ENCODE results near the gene KLHL28.

KLHL28 gene

DNA sequence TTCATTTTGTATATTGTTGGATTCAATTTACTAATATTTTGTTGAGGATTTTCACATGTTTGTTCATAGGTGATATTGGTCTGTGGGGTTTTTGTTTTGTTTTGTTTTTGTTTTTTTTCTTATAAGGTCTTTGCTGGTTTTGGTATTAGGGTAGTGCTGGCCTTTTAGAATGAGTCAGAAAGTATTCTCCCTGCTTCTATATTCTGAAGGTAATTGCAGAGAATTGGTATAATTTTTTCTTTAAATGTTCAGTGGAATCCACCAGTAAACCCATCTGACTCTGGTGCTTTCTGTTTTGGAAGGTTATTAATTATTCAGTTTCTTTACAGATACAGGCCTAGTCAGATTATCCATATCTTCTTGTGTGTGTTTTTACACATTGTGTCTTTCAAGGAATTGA, 9.2 kb upstream of the KLHL28 start:
- H3K4me1 Mint-ChIP-seq, result peaks cover 74% of the 10 kb centered on the region
- no peaks in the 10 kb centered on the region for H3K27me3 Mint-ChIP-seq
- no peak for DNase-seq (ENCODE audit: low spot score in 2 of 2)
- peaks cover 11% of the 10 kb centered on the region for H3K9me3 Mint-ChIP-seq
- no peak overlapping the region for H3K4me3 Mint-ChIP-seq
- H3K36me3 Mint-ChIP-seq (ENCODE audit: insufficient read depth), result no peaks in the 10 kb centered on the region
- no peak for ATAC-seq (replicated peaks; ENCODE audit: extremely low read depth, poor library complexity, severe bottlenecking)
- no peak overlapping the region for H3K27ac Mint-ChIP-seq (ENCODE audit: low read depth)

DNA sequence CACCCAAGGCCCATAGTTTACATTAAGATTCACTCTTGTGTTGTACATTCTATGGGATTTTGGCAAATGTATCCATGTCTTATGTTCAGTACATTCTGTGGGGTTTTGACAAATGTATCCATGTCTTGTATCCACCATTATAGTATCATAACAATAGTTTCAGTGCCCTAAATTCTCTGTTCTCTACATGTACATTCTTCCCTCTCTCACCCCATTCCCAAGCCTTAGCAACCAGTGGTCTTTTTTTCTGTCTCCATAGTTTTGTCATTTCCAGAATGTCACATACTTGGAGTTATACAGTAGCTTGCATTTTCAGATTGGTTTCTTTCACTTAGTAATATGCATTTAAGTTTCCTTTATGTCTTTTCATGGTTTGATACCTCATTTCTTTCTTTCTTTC, 7.0 kb upstream of the KLHL28 start:
- Mint-ChIP-seq H3K9me3 (peaks cover 18% of the 10 kb centered on the region), H3K4me1 (peaks cover 82% of the 10 kb centered on the region)

DNA sequence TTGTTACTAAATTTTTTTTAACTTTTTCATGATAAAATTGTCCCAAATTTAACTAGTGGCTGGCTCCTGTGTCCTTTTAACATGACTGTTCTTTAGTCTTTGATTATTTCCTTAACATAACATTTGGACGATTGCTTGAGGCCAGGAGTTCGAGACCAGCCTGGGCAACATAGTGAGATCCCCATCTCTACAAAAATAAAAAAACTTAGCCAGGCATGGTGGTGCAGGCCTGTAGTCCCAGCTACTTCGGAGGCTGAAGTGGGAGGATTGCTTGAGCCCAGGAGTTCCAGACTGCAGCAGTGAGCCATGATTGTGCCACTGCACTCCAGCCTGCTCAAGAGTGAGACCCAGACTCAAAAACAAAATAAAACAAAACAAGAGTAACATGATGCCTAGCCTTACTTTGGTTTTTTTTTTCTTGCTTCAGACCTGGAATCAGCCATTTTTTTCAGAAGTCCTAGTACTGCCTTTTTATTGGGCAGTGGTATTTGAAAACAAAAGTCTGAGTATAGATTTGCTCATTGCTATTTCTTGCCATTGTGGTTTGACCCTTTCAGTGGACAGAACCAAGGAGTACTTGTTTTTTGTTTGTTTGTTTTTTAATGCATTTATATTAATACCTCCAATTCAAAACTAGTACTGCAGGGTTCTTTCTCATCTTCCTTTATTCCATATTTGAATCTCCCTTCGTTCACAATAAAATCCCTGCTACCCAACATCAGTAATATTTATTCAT, 5.0 kb upstream of the KLHL28 start:
- Mint-ChIP-seq H3K27me3 (no peaks in the 10 kb centered on the region), H3K9me3 (peaks cover 18% of the 10 kb centered on the region), H3K4me1 (peaks cover 78% of the 10 kb centered on the region), H3K27ac (ENCODE audit: low read depth) (no peak overlapping the region), H3K4me3 (peak overlapping the region; percentile 61), H3K36me3 (ENCODE audit: insufficient read depth) (peaks cover 7% of the 10 kb centered on the region)
- DNase-seq (ENCODE audit: low spot score in 2 of 2) (no peak), ATAC-seq (replicated peaks; ENCODE audit: extremely low read depth, poor library complexity, severe bottlenecking) (no peak)

More for the DNA sequence above, 7.0 kb upstream of the KLHL28 start:
- DNase-seq (ENCODE audit: low spot score in 2 of 2), result no peak
- ATAC-seq (replicated peaks; ENCODE audit: extremely low read depth, poor library complexity, severe bottlenecking), result no peak
- Mint-ChIP-seq H3K36me3 (ENCODE audit: insufficient read depth) (peaks cover 4% of the 10 kb centered on the region), H3K27me3 (no peaks in the 10 kb centered on the region), H3K27ac (ENCODE audit: low read depth) (no peak overlapping the region), H3K4me3 (peak overlapping the region; percentile 12)

DNA sequence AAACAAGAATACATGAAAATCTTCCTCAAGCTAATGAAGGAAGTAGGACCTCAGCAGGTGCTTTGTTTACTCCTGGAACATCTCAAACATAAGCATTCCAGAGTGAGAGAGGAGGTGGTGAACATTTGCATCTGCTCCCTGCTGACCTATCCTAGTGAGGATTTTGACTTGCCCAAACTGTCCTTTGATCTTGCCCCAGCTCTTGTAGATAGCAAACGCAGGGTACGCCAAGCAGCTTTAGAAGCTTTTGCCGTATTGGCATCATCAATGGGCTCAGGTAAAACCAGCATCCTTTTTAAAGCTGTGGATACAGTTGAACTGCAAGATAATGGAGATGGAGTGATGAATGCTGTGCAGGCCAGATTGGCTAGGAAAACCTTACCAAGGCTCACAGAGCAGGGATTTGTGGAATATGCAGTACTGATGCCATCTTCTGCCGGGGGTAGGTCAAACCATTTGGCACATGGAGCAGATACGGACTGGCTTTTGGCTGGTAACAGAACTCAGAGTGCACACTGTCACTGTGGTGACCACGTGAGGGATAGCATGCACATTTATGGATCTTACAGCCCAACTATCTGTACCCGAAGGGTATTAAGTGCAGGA, 2.1 kb upstream of the KLHL28 start:
- Mint-ChIP-seq H3K36me3 (ENCODE audit: insufficient read depth) (peaks cover 8% of the 10 kb centered on the region), H3K27me3 (no peaks in the 10 kb centered on the region), H3K27ac (ENCODE audit: low read depth) (no peak overlapping the region), H3K9me3 (peaks cover 14% of the 10 kb centered on the region), H3K4me3 (no peak overlapping the region), H3K4me1 (peaks cover 54% of the 10 kb centered on the region)
- DNase-seq (ENCODE audit: low spot score in 2 of 2) (no peak), ATAC-seq (replicated peaks; ENCODE audit: extremely low read depth, poor library complexity, severe bottlenecking) (no peak)

DNA sequence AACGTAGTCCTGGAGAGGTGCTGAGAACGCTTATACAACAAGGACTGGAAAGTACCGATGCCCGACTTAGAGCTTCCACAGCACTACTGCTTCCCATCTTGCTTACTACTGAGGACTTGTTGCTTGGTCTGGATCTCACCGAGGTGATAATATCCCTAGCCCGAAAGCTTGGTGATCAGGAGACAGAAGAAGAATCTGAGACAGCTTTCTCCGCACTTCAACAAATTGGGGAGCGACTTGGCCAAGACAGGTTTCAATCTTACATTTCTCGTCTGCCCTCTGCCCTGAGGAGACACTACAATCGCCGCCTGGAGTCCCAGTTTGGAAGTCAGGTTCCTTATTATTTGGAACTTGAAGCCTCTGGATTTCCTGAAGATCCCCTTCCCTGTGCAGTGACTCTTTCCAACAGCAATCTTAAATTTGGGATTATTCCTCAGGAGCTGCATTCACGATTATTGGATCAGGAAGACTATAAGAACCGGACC, 1.3 kb upstream of the KLHL28 start:
- ATAC-seq (replicated peaks; ENCODE audit: extremely low read depth, poor library complexity, severe bottlenecking), result no peak
- H3K36me3 Mint-ChIP-seq (ENCODE audit: insufficient read depth), result peaks cover 8% of the 10 kb centered on the region
- H3K27me3 Mint-ChIP-seq, result no peaks in the 10 kb centered on the region
- H3K4me3 Mint-ChIP-seq, result no peak overlapping the region
- H3K4me1 Mint-ChIP-seq, result peaks cover 47% of the 10 kb centered on the region
- H3K9me3 Mint-ChIP-seq, result peaks cover 14% of the 10 kb centered on the region
- DNase-seq (ENCODE audit: low spot score in 2 of 2), result no peak
- no peak overlapping the region for H3K27ac Mint-ChIP-seq (ENCODE audit: low read depth)

DNA sequence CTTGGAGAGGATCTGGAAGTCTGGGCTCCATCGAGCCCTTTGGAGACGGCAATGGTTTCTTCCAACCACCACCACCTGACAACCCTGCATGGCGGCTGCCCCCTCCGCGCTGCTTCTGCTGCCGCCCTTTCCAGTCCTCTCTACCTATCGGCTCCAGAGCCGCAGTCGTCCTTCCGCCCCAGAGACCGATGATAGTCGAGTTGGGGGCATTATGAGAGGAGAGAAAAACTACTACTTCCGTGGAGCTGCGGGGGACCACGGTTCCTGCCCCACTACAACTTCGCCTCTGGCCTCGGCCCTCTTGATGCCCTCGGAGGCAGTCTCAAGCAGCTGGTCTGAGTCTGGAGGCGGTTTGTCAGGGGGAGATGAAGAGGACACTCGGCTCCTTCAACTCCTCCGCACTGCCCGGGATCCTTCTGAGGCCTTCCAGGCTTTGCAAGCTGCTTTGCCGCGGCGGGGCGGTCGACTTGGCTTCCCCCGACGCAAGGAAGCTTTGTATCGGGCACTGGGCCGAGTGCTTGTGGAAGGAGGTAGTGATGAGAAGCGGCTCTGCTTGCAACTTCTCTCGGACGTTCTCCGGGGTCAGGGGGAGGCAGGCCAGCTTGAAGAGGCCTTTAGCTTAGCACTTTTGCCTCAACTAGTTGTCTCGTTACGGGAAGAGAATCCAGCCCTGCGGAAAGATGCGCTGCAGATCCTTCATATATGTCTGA, 742 bp upstream of the KLHL28 start:
- no peak for DNase-seq (ENCODE audit: low spot score in 2 of 2)

DNA sequence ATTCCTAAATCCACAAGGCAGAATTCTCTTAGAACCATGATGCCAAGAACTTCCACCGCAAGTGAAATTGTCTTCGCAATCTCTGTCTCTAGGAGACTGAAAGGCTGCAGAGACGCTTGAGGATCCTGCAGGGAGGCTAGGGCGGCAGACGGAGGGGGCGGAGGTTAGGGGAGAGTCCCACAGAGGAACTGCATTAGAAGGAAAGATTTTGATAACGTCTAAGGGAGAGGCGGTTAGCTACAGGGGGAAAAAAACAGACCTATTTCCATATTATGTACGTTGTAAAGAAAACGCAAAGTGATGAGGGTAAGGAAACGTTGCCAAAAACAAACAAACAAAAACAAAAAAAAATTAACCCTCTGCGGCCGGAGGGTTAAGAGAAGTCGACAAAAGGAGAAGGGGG, 595 bp downstream of the KLHL28 start:
- Mint-ChIP-seq H3K27me3 (no peaks in the 10 kb centered on the region), H3K9me3 (peaks cover 7% of the 10 kb centered on the region), H3K27ac (ENCODE audit: low read depth) (no peak overlapping the region), H3K36me3 (ENCODE audit: insufficient read depth) (peaks cover 11% of the 10 kb centered on the region), H3K4me3 (no peak overlapping the region), H3K4me1 (peaks cover 42% of the 10 kb centered on the region)
- DNase-seq (ENCODE audit: low spot score in 2 of 2) (peak; percentile 33 to 51), ATAC-seq (replicated peaks; ENCODE audit: extremely low read depth, poor library complexity, severe bottlenecking) (peak; percentile 54)

More for the DNA sequence above, 742 bp upstream of the KLHL28 start:
- peaks cover 8% of the 10 kb centered on the region for H3K36me3 Mint-ChIP-seq (ENCODE audit: insufficient read depth)
- ATAC-seq (replicated peaks; ENCODE audit: extremely low read depth, poor library complexity, severe bottlenecking), result peak; percentile 43
- no peak overlapping the region for H3K27ac Mint-ChIP-seq (ENCODE audit: low read depth)
- H3K4me3 Mint-ChIP-seq, result no peak overlapping the region
- peaks cover 11% of the 10 kb centered on the region for H3K9me3 Mint-ChIP-seq
- H3K4me1 Mint-ChIP-seq, result peaks cover 44% of the 10 kb centered on the region
- no peaks in the 10 kb centered on the region for H3K27me3 Mint-ChIP-seq

DNA sequence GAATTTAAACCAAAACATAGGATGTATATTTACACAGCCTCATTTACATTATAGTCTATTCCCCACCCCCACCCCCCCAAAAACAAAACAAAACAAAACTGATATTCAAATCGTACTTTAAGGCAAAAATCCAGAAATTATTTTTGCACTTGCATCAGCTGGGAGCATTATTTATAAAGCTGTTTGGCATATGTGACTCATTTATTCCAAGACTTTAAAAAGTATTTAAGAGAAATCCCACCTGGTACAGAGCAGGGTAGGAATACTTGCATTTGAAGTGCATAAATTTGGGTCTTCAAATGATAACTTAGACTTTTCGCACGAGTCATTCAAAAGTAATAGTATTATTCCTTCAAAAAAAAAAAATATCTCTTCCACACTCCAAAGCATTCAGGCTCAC, 1.1 kb downstream of the KLHL28 start:
- DNase-seq (ENCODE audit: low spot score in 2 of 2), result no peak
- Mint-ChIP-seq H3K4me1 (peaks cover 45% of the 10 kb centered on the region), H3K27me3 (no peaks in the 10 kb centered on the region), H3K36me3 (ENCODE audit: insufficient read depth) (peaks cover 12% of the 10 kb centered on the region), H3K27ac (ENCODE audit: low read depth) (no peak overlapping the region), H3K4me3 (no peak overlapping the region), H3K9me3 (peaks cover 7% of the 10 kb centered on the region)
- ATAC-seq (replicated peaks; ENCODE audit: extremely low read depth, poor library complexity, severe bottlenecking), result no peak

DNA sequence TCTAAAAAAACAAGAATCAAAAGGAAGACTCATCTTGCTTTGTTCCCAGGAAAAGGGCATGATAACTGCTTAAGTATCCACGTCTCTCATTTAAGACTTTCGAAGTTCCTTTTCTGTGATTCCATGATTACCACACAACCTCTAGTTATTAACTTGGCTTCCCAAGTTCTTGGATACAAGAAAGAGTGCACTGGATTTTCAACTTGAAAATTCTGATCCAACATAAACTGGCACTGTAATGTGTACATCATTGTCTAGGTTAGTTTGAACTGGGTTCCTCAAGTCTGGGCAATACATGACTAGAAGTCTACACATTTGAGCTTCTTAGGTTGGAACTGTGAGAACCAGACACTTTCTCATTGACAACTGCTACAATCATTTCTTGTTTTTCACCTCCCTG, 1.6 kb downstream of the KLHL28 start:
- Mint-ChIP-seq H3K4me1 (peaks cover 44% of the 10 kb centered on the region), H3K27me3 (no peaks in the 10 kb centered on the region), H3K9me3 (peaks cover 7% of the 10 kb centered on the region), H3K27ac (ENCODE audit: low read depth) (peak overlapping the region; percentile 61), H3K4me3 (no peak overlapping the region), H3K36me3 (ENCODE audit: insufficient read depth) (peaks cover 14% of the 10 kb centered on the region)
- DNase-seq (ENCODE audit: low spot score in 2 of 2), result no peak
- no peak for ATAC-seq (replicated peaks; ENCODE audit: extremely low read depth, poor library complexity, severe bottlenecking)

DNA sequence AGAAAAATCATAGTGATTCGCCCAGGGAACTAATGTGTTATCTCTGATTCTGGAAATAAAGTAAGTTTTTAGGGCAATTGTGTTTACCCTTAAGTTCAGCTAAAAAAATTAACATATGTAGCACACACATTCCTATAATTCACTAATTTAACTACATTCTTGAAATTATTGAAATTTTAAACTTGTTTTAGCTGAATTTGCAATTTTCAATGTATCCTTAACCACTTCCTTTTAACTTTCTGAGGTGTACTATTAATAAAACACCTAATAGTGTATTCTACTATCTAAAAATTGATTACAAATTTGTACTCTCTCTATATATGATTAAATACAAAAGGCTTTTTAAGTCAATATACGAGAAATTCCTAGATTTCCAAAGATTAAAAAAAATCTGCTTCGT, 2.2 kb downstream of the KLHL28 start:
- peak overlapping the region; percentile 61 for H3K27ac Mint-ChIP-seq (ENCODE audit: low read depth)
- peaks cover 38% of the 10 kb centered on the region for H3K4me1 Mint-ChIP-seq
- no peak overlapping the region for H3K4me3 Mint-ChIP-seq
- H3K27me3 Mint-ChIP-seq, result no peaks in the 10 kb centered on the region
- peaks cover 14% of the 10 kb centered on the region for H3K36me3 Mint-ChIP-seq (ENCODE audit: insufficient read depth)
- no peak for ATAC-seq (replicated peaks; ENCODE audit: extremely low read depth, poor library complexity, severe bottlenecking)
- DNase-seq (ENCODE audit: low spot score in 2 of 2), result no peak
- H3K9me3 Mint-ChIP-seq, result peaks cover 7% of the 10 kb centered on the region

DNA sequence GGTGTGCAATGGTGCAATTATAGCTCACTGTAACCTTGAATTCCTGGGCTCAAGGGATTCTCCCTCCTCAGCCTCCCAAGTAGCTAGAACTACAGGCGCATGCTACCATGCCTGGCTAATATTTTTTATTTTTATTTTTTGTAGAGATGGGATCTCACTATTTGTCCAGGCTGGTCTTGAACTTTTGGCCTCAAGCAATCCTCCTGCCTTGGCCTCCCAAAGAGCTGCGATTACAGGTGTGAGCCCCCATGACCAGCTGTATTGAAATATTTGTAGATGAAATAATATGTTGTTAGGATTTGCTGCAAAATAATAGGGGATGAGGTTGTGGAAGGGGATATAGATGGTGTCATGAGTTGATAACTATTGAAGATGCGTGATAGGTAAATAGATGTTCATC, 4.9 kb downstream of the KLHL28 start:
- Mint-ChIP-seq H3K27ac (ENCODE audit: low read depth) (no peak overlapping the region), H3K9me3 (no peaks in the 10 kb centered on the region), H3K4me1 (peaks cover 26% of the 10 kb centered on the region), H3K27me3 (no peaks in the 10 kb centered on the region), H3K4me3 (no peak overlapping the region), H3K36me3 (ENCODE audit: insufficient read depth) (peaks cover 12% of the 10 kb centered on the region)
- DNase-seq (ENCODE audit: low spot score in 2 of 2) (no peak), ATAC-seq (replicated peaks; ENCODE audit: extremely low read depth, poor library complexity, severe bottlenecking) (no peak)

DNA sequence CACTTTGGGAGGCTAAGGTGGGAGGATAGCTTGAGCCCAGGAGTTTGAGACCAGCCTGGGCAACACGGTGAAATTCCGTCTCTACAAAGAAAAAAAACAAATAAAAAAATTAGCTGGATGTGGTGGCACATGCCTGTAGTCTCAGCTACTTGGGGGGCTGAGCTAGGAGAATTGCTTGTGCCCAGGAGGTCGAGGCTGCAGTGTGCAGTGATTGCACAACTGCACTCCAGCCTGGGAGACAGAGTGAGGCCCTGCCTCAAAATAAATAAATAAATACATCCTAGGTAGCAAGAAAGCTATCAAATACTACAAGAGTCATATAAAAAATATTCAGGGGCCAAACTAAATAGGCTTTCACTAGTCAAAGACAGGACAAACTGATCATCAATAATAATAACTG, 6.2 kb downstream of the KLHL28 start:
- Mint-ChIP-seq H3K9me3 (no peaks in the 10 kb centered on the region), H3K36me3 (ENCODE audit: insufficient read depth) (peaks cover 17% of the 10 kb centered on the region), H3K4me1 (peaks cover 26% of the 10 kb centered on the region), H3K4me3 (no peak overlapping the region), H3K27ac (ENCODE audit: low read depth) (no peak overlapping the region), H3K27me3 (no peaks in the 10 kb centered on the region)
- no peak for ATAC-seq (replicated peaks; ENCODE audit: extremely low read depth, poor library complexity, severe bottlenecking)
- DNase-seq (ENCODE audit: low spot score in 2 of 2), result no peak

DNA sequence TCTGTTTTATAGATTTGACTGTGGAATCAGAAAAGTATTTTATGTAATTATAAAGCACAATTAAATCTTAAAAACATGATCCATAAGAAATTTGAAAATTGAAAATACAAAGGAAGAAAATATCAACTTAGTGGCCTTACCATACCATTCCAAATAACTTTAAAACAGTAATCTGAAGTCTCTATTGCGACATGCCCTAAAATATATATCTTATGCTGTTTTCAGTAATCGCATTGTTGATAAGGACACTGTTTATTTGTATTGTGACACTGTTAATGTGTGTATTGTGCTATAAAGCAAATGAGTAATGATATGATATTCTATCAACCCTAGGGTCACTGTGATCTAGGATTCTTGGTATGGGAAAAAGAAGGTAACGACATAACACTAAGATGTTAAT, 7.0 kb downstream of the KLHL28 start:
- no peaks in the 10 kb centered on the region for H3K27me3 Mint-ChIP-seq
- H3K4me1 Mint-ChIP-seq, result peaks cover 29% of the 10 kb centered on the region

More for the DNA sequence above, 7.0 kb downstream of the KLHL28 start:
- no peak overlapping the region for H3K4me3 Mint-ChIP-seq
- peaks cover 15% of the 10 kb centered on the region for H3K36me3 Mint-ChIP-seq (ENCODE audit: insufficient read depth)
- H3K9me3 Mint-ChIP-seq, result no peaks in the 10 kb centered on the region
- ATAC-seq (replicated peaks; ENCODE audit: extremely low read depth, poor library complexity, severe bottlenecking), result no peak
- DNase-seq (ENCODE audit: low spot score in 2 of 2), result no peak
- H3K27ac Mint-ChIP-seq (ENCODE audit: low read depth), result no peak overlapping the region

Measured in central memory CD8-positive, alpha-beta T cell (primary cell).